Esophagus squamous epithelium (tissue), 5 donors: ENCODE results near the gene CLEC20A. TPM values are rescaled to one million over a fixed set of nuclear protein-coding genes. Genes with fewer than 3 reads are reported as not detected.

ENCODE experiments used
- DNase-seq: peaks from one replicate; lab custom pipeline; 2025; lab: John Stamatoyannopoulos, UW
- H3K27ac ChIP-seq, 4 donors: fragments of 200-600 bp; sonication (generic); one replicate each; pipeline ENCODE4 v1.5.1; 2016 to 2019; ENCODE audit warnings: mild to moderate bottlenecking in 1 of 4
- H3K27me3 ChIP-seq, 4 donors: fragments of 200-600 bp; sonication (generic); 1 replicate in 3 of 4; 2 replicates in 1 of 4; pipeline versions ENCODE4 v1.5.1 to v1.6.0; 2017 to 2021; ENCODE audit warnings: antibody characterized with exemption in 1 of 4
- H3K36me3 ChIP-seq, 3 donors: fragments of 200-600 bp; sonication (generic); one replicate each; pipeline ENCODE4 v1.5.1; 2016 to 2019
- H3K4me1 ChIP-seq, 3 donors: fragments of 200-600 bp; sonication (generic); one replicate each; pipeline ENCODE4 v1.5.1; 2017 to 2019
- H3K4me3 ChIP-seq, 4 donors: fragments of 200-600 bp; sonication (generic); 1 replicate in 3 of 4; 2 replicates in 1 of 4; pipeline ENCODE4 v1.5.1; 2016 to 2019; ENCODE audit warnings: mild to moderate bottlenecking in 2 of 4, moderate library complexity in 1 of 4
- H3K9me3 ChIP-seq, 3 donors: fragments of 200-600 bp; sonication (generic); one replicate each; pipeline ENCODE4 v1.5.1; 2016 to 2019
- CTCF ChIP-seq, 6 experiments: fragments of 450-650 bp in 4 of 6; fragments of 200-600 bp in 2 of 6; sonication (generic) in 2 of 6; IDR thresholded peaks; one replicate each; pipeline ENCODE4 v1.5.1; 2016 to 2019; ENCODE audit warnings: antibody characterized with exemption in 6 of 6, mild to moderate bottlenecking in 4 of 6, moderate library complexity in 4 of 6
- POLR2A ChIP-seq, 4 donors: fragments of 450-650 bp; IDR thresholded peaks; one replicate each; pipeline ENCODE4 v1.6.1; 2017; ENCODE audit warnings: antibody characterized with exemption in 4 of 4, mild to moderate bottlenecking in 4 of 4, moderate library complexity in 3 of 4
- WGBS, 2 donors: methylation state at CpG; one replicate each; pipeline ENCODE4 v1.1.5; 2018; 5-methylcytosine and 5-hydroxymethylcytosine counted together
- intact Hi-C: fragments of 100-400 bp; cut with DNase I; formaldehyde crosslinking; loops from one replicate; pipeline ENCODE4 v1.15.0; 2022
- total RNA-seq, 4 donors: library from RNA; depleted of rRNA; stranded (reverse); fragments of >200 nt; gene quantifications; one replicate each; pipeline ENCODE4 v1.1.0, GENCODE V29; 2016
- donor health status: DM: yes; HTN: yes; CAD: no.

CLEC20A gene
- total RNA-seq, 4 donors from 2014 or later, result not detected

GRCh38 chr1:178534137-178534868 is 37.5 kb upstream of the CLEC20A start:
- 80 to 86% methylated on average over 2 to 4 of the region's 9 CpGs for WGBS, 2 donors

GRCh38 chr1:178533121-178533946 is 36.6 kb upstream of the CLEC20A start:
- DNase-seq, result no peak
- H3K27me3 ChIP-seq, result no peaks in the 10 kb centered on the region
- intact Hi-C loops, result loop anchor here (5.0 kb wide), 1 partner anchor 469 kb away; no protein-coding TSS in a partner anchor
- no peaks in the 10 kb centered on the region for H3K36me3 ChIP-seq
- no peak overlapping the region for H3K4me3 ChIP-seq
- no peak overlapping the region for H3K27ac ChIP-seq
- WGBS, 2 donors, result 63 to 69% methylated on average over 9 of the region's 9 CpGs
- no peak for TF ChIP-seq CTCF (IDR thresholded peaks at IDR 0.05)
- TF ChIP-seq POLR2A (IDR thresholded peaks at IDR 0.05), result no peak
- H3K4me1 ChIP-seq, result peaks cover 17 to 42% (median 25%) of the 10 kb centered on the region in 3 donors
- no peaks in the 10 kb centered on the region for H3K9me3 ChIP-seq

More at GRCh38 chr1:178534137-178534868, 37.5 kb upstream of the CLEC20A start:
- peaks cover 25 to 52% (median 28%) of the 10 kb centered on the region in 3 donors for H3K4me1 ChIP-seq
- no peaks in the 10 kb centered on the region for H3K9me3 ChIP-seq
- no peaks in the 10 kb centered on the region for H3K36me3 ChIP-seq
- intact Hi-C loops, result loop anchor here (5.0 kb wide), 1 partner anchor 468 kb away; no protein-coding TSS in a partner anchor
- H3K27ac ChIP-seq, result no peak overlapping the region
- no peak overlapping the region for H3K4me3 ChIP-seq
- no peaks in the 10 kb centered on the region for H3K27me3 ChIP-seq
- no peak for DNase-seq
- TF ChIP-seq POLR2A (IDR thresholded peaks at IDR 0.05), result no peak
- no peak for TF ChIP-seq CTCF (IDR thresholded peaks at IDR 0.05)

GRCh38 chr1:178532392-178532791 is 35.6 kb upstream of the CLEC20A start:
- Histone ChIP-seq H3K4me3 (peak overlapping the region in 1 of 4 donors; percentile 34), H3K27ac (no peak overlapping the region), H3K36me3 (no peaks in the 10 kb centered on the region), H3K27me3 (no peaks in the 10 kb centered on the region), H3K9me3 (no peaks in the 10 kb centered on the region), H3K4me1 (peaks cover 12 to 33% (median 17%) of the 10 kb centered on the region in 3 donors)
- intact Hi-C loops, result loop anchor here (5.0 kb wide), 1 partner anchor 470 kb away; no protein-coding TSS in a partner anchor
- WGBS, 2 donors, result 12 to 13% methylated on average over 12 to 13 of the region's 13 CpGs
- TF ChIP-seq CTCF (IDR thresholded peaks at IDR 0.05), result peak; percentile 84 to 95 (median 91)
- TF ChIP-seq POLR2A (IDR thresholded peaks at IDR 0.05), result no peak
- DNase-seq, result peak; percentile 28

- 0% methylated on average over 1 to 2 of the region's 10 CpGs for WGBS, 2 donors
- intact Hi-C loops, result loop anchor here (5.0 kb wide), 1 partner anchor 470 kb away; no protein-coding TSS in a partner anchor
Measured at GRCh38 chr1:178531887-178532286, 35.1 kb upstream of the CLEC20A start.

More at GRCh38 chr1:178531887-178532286, 35.1 kb upstream of the CLEC20A start:
- Histone ChIP-seq H3K36me3 (no peaks in the 10 kb centered on the region), H3K9me3 (no peaks in the 10 kb centered on the region), H3K27ac (no peak overlapping the region), H3K27me3 (no peaks in the 10 kb centered on the region), H3K4me1 (peaks cover 8 to 28% (median 13%) of the 10 kb centered on the region in 3 donors), H3K4me3 (peak overlapping the region in 1 of 4 donors; percentile 34)
- DNase-seq, result no peak
- TF ChIP-seq POLR2A (IDR thresholded peaks at IDR 0.05), result no peak
- TF ChIP-seq CTCF (IDR thresholded peaks at IDR 0.05), result no peak
